HG03442 (cell line): ENCODE data around the gene BSG.

Experiments used
- ATAC-seq: cut with Tn5 transposase; IDR thresholded peaks from one replicate; pipeline ENCODE4 v1.9.1; 2021; ENCODE audit warnings: mild to moderate bottlenecking, moderate library complexity; ENCODE audit not compliant: unreplicated experiment

The BSG gene

GRCh38 chr19:539429-540030 is 32.9 kb upstream of the BSG start:
- ATAC-seq: no peak

- no peak for ATAC-seq
Measured at GRCh38 chr19:540867-541637, 31.3 kb upstream of the BSG start.

- ATAC-seq: no peak
Measured at GRCh38 chr19:541699-542098, 30.7 kb upstream of the BSG start.

- ATAC-seq: no peak
Measured at GRCh38 chr19:542173-542866, 30.1 kb upstream of the BSG start.

DNA sequence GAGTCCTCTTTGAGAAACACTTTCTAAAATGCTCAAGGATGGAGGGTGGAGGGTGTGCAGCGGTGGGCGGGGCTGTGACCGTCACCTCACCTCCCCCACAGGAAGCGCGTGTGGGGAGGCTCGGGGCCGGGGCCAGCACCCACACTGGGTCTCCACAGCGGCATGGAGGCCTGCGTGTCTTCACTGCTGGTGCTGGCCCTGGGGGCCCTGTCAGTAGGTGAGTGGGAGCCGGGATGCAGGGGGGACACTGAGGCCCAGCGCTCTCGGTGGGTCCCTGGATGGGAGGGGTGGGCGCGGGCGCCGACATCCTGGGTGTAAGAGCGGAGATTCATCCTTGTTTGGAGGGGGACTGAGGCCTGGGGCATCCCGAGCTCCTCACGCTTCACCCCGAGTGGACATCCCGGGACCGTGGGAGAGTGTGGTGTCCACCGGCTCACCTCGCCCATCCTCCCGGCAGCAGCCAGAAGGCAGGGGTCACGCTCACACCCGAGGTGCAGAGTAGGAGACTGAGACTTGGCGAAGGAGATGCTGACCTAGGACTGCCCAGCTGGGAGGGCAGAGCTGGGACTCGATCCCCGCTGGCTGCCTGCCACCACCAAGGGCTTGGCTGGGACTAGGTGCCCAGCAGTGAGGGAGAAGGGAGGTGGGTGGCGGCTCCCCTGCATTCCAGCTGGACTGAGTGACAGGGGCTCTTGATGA is 28.3 kb upstream of the BSG start, which contains the start of gene GZMM:
Gene GZMM, plus strand, starts transcription at position 144 of the 699 bp plus-strand sequence. Its CDS starts 19 bp downstream, at position 163.
- no peak for ATAC-seq

DNA sequence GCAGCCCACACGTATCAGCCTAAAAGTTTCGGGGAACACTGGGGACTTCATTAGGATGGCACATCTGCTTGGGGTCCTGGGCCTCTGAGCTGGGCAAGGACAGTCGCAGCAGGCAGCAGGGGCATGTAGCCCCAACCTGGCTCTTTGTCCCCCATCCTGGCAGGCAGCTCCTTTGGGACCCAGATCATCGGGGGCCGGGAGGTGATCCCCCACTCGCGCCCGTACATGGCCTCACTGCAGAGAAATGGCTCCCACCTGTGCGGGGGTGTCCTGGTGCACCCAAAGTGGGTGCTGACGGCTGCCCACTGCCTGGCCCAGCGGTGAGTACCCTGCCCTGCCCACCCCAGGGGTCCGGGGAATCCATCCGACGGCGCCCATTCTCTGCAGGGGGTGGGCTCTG is 25.3 kb upstream of the BSG start:
- ATAC-seq: no peak

- no peak for ATAC-seq
Measured at GRCh38 chr19:547836-548720, 24.3 kb upstream of the BSG start.

DNA sequence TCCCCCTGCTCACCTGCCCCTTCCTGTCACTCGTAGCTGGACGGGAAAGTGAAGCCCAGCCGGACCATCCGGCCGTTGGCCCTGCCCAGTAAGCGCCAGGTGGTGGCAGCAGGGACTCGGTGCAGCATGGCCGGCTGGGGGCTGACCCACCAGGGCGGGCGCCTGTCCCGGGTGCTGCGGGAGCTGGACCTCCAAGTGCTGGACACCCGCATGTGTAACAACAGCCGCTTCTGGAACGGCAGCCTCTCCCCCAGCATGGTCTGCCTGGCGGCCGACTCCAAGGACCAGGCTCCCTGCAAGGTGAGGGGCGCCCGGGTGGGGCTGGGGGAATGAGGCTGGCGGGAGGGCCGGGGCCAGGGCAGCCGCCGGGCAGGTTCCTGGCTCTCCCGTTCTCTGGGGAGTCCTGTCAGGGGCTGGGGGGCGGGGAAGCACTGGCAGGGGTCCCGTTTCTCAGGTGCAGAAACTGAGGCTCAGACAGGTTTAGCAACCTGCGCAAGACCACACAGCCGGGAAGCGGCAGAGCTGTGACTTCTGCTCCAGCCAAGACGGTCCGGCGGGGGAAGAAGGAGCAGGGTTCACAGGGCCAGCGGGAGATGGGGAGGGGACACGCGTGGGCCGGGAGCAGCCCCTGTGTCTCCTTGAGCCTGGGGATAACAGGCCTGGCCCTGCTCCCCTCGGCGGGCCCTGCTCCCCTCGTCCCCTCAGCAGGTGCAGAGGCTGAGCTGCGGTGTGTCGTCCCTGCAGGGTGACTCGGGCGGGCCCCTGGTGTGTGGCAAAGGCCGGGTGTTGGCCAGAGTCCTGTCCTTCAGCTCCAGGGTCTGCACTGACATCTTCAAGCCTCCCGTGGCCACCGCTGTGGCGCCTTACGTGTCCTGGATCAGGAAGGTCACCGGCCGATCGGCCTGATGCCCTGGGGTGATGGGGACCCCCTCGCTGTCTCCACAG is 23.2 kb upstream of the BSG start:
- ATAC-seq: no peak

DNA sequence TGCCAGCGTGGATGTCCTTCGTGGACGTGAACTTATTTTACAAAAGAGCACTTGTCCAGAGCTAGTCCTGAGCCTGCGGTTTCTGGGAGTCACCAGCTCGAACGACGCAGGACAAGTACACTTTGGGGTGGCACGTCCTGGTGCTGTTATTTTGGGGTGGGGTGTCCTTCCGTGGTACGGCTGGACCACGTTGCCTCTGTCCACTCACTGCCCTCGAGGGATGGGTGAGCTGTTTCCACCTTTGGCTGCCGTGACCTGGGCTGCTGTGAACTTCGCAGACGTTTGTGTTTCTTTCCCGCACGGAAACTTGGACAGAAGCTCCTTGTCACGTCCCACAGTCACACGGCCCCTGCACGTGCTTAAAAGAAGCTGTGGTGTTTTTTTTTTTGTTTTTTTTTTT is 17.6 kb upstream of the BSG start:
- ATAC-seq: no peak

GRCh38 chr19:555474-555808 is 17.0 kb upstream of the BSG start:
- no peak for ATAC-seq

GRCh38 chr19:556611-557382 is 15.6 kb upstream of the BSG start:
- ATAC-seq: no peak

DNA sequence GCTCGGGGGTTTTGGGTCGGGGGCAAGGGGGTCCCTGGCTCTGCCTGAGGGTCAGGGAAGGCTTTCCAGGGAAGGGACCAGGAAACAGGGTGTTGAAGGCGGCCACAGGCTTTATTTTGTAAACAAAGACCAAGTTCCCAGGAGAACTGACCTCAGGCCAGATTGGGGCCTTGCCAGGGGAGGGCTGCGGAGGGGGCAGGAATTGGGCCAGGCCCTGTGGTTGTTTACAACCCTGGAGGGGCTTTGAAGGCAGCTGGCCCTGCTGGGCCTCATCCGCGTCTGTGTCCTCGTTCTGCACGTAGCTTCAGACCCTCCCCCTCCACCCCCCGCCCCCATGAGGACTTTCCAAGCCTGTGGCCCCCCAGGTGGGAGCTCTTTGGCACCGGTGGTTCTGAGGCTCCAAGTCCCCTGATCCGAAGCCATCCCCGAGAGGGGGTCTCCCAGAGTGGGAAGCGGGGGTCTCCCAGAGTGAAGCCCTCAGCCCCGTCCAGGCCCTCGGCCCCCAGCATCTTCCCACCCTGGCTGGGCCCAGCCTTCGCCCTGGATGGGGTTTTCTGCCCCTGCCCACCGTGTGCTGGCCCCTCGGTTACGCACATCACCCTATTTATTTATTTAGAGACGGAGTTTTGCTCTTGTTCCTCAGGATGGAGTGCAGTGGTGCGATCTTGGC is 13.5 kb upstream of the BSG start:
- ATAC-seq: no peak

GRCh38 chr19:560121-560520 is 12.3 kb upstream of the BSG start:
- ATAC-seq: no peak

- no peak for ATAC-seq
Measured at GRCh38 chr19:566403-566802, 6.0 kb upstream of the BSG start.

- ATAC-seq: no peak
Measured at GRCh38 chr19:566844-567243, 5.6 kb upstream of the BSG start.

GRCh38 chr19:567296-567900 is 5.0 kb upstream of the BSG start:
- no peak for ATAC-seq

GRCh38 chr19:570251-570686 is 2.1 kb upstream of the BSG start:
- no peak for ATAC-seq
